Liver (tissue), 9 donors: ENCODE results near the gene CCNE1. TPM values are rescaled to one million over a fixed set of nuclear protein-coding genes. Genes with fewer than 3 reads are reported as not detected.

ENCODE experiments used
- DNase-seq: peaks from one replicate; pipeline ENCODE4 v3.0.0-alpha.2; 2017; ENCODE audit warnings: low spot score
- H3K27ac ChIP-seq, 2 donors: one replicate each; pipeline ENCODE4 v1.7.0; 2013; ENCODE audit warnings: inconsistent platforms in 2 of 2, low read length in 2 of 2, control low read depth in 1 of 2, low read depth in 1 of 2, mild to moderate bottlenecking in 1 of 2
- H3K27me3 ChIP-seq, 4 donors: one replicate each; pipeline versions ENCODE4 v1.6.1 to v1.7.0; 2013; ENCODE audit warnings: low read length in 3 of 4, inconsistent platforms in 1 of 4, mild to moderate bottlenecking in 1 of 4, moderate library complexity in 1 of 4; ENCODE audit not compliant: control insufficient read depth in 4 of 4, insufficient read depth in 4 of 4
- H3K36me3 ChIP-seq, 4 donors: one replicate each; pipeline versions ENCODE4 v1.6.1 to v1.7.0; 2013; ENCODE audit warnings: low read length in 3 of 4, mild to moderate bottlenecking in 3 of 4, low read depth in 1 of 4, moderate library complexity in 1 of 4; ENCODE audit not compliant: control insufficient read depth in 4 of 4, insufficient read depth in 3 of 4
- H3K4me1 ChIP-seq, 4 donors: one replicate each; pipeline versions ENCODE4 v1.6.1 to v1.7.0; 2013; ENCODE audit warnings: low read length in 3 of 4, mild to moderate bottlenecking in 3 of 4, moderate library complexity in 1 of 4; ENCODE audit not compliant: control insufficient read depth in 4 of 4, insufficient read depth in 4 of 4
- H3K4me3 ChIP-seq, 3 donors: one replicate each; pipeline versions ENCODE4 v1.6.1 to v1.7.0; 2013; ENCODE audit warnings: low read length in 3 of 3, control low read depth in 1 of 3, low read depth in 1 of 3, mild to moderate bottlenecking in 1 of 3
- H3K9ac ChIP-seq, 2 donors: one replicate each; pipeline ENCODE4 v1.7.0; 2013; ENCODE audit warnings: low read length in 2 of 2, mild to moderate bottlenecking in 2 of 2, moderate library complexity in 2 of 2, control low read depth in 1 of 2, low read depth in 1 of 2
- H3K9me3 ChIP-seq, 4 donors: one replicate each; pipeline versions ENCODE4 v1.6.1 to v1.7.0; 2013; ENCODE audit warnings: low read length in 3 of 4; ENCODE audit not compliant: control insufficient read depth in 4 of 4
- ATF3 ChIP-seq: IDR thresholded peaks from 2 replicates; pipeline ENCODE4 v1.6.1; 2016; ENCODE audit warnings: antibody characterized with exemption
- CTCF ChIP-seq: fragments of 150-350 bp; IDR thresholded peaks from 2 replicates; pipeline ENCODE4 v1.5.1; 2017; ENCODE audit warnings: improper control_type of control experiment, low read depth, low read length; ENCODE audit not compliant: missing input control
- EGR1 ChIP-seq, 2 donors: IDR thresholded peaks; 2 replicates each; pipeline ENCODE4 v1.6.1; 2016 to 2018; ENCODE audit warnings: antibody characterized with exemption in 2 of 2, low read depth in 2 of 2
- FOXA2 ChIP-seq: IDR thresholded peaks from 2 replicates; pipeline ENCODE4 v1.6.1; 2016; ENCODE audit warnings: antibody characterized with exemption
- GABPA ChIP-seq, 2 donors: IDR thresholded peaks in 1 of 2; conservative IDR thresholded peaks in 1 of 2; 2 replicates each; pipeline ENCODE4 v1.6.1; 2016; ENCODE audit warnings: antibody characterized with exemption in 2 of 2, mild to moderate bottlenecking in 1 of 2, moderate library complexity in 1 of 2
- HNF4A ChIP-seq, 2 donors: conservative IDR thresholded peaks; 2 replicates each; pipeline ENCODE4 v1.6.1; 2016; ENCODE audit warnings: antibody characterized with exemption in 2 of 2, mild to moderate bottlenecking in 2 of 2
- HNF4G ChIP-seq: IDR thresholded peaks from 2 replicates; pipeline ENCODE4 v1.6.1; 2016; ENCODE audit warnings: antibody characterized with exemption
- JUND ChIP-seq, 2 donors: IDR thresholded peaks; 2 replicates each; pipeline ENCODE4 v1.6.1; 2016; ENCODE audit warnings: antibody characterized with exemption in 2 of 2
- MAX ChIP-seq: IDR thresholded peaks from 2 replicates; pipeline ENCODE4 v1.6.1; 2016; ENCODE audit warnings: antibody characterized with exemption
- NR2F2 ChIP-seq: IDR thresholded peaks from 2 replicates; pipeline ENCODE4 v1.6.1; 2016; ENCODE audit warnings: antibody characterized with exemption
- RAD21 ChIP-seq, 2 donors: IDR thresholded peaks; 2 replicates each; pipeline ENCODE4 v1.6.1; 2016; ENCODE audit warnings: antibody characterized with exemption in 2 of 2, mild to moderate bottlenecking in 2 of 2
- REST ChIP-seq: IDR thresholded peaks from 2 replicates; pipeline ENCODE4 v1.6.1; 2016; ENCODE audit warnings: antibody characterized with exemption, mild to moderate bottlenecking
- RXRA ChIP-seq, 2 donors: IDR thresholded peaks; 2 replicates each; pipeline ENCODE4 v1.6.1; 2017 to 2018; ENCODE audit warnings: antibody characterized with exemption in 2 of 2, mild to moderate bottlenecking in 1 of 2
- SP1 ChIP-seq: IDR thresholded peaks from 2 replicates; pipeline ENCODE4 v1.6.1; 2018; ENCODE audit warnings: antibody characterized with exemption, mild to moderate bottlenecking
- TAF1 ChIP-seq: conservative IDR thresholded peaks from 2 replicates; pipeline ENCODE4 v1.6.1; 2016; ENCODE audit warnings: antibody characterized with exemption, mild to moderate bottlenecking
- YY1 ChIP-seq: IDR thresholded peaks from 2 replicates; pipeline ENCODE4 v1.6.1; 2016; ENCODE audit warnings: antibody characterized with exemption, mild to moderate bottlenecking
- ZBTB33 ChIP-seq: IDR thresholded peaks from 2 replicates; pipeline ENCODE4 v1.6.1; 2016; ENCODE audit warnings: antibody characterized with exemption
- WGBS: extraction: QIAGEN DNeasy Blood & Tissue Kit; methylation state at CpG from one replicate; pipeline ENCODE4 v1.1.7; 2013; 5-methylcytosine and 5-hydroxymethylcytosine counted together
- polyA plus RNA-seq, 2 donors: library from polyadenylated mRNA; stranded (reverse) in 1 of 2; unstranded in 1 of 2; fragments of 200-250 nt in 1 of 2; fragments of >200 nt in 1 of 2; fragmentation: Nextera tagmentation in 1 of 2; extraction: Ambion mirVana in 1 of 2; gene quantifications; one replicate each; pipeline versions ENCODE4 v1.2.1 to v1.2.3, GENCODE V29; 2013 to 2015
- total RNA-seq, 2 donors: library from RNA; depleted of rRNA; stranded (reverse); fragments of >200 nt; gene quantifications; one replicate each; pipeline ENCODE4 v1.2.3, GENCODE V29; 2014
- donor health status: healthy.
- donor health status: healthy.
- donor health status: healthy.
- donor health status: healthy.
- donor health status: healthy.

The CCNE1 gene
- total and polyA plus RNA-seq, 4 donors, result 0.32 to 19.5 (median 0.79) TPM

GRCh38 chr19:29851769-29852521, 40.2 kb downstream of the CCNE1 start (continued):
- TF ChIP-seq REST (no peak), RAD21 (IDR thresholded peaks at IDR 0.05) (no peak), GABPA (IDR thresholded peaks at IDR 0.05 in 1 of 2, conservative IDR thresholded peaks at IDR 0.05 in 1 of 2) (no peak), HNF4G (no peak)

GRCh38 chr19:29854033-29854432, 42.2 kb downstream of the CCNE1 start:
- Histone ChIP-seq H3K4me3 (no peak overlapping the region), H3K36me3 (no peaks in the 10 kb centered on the region), H3K27me3 (no peaks in the 10 kb centered on the region), H3K9me3 (no peaks in the 10 kb centered on the region), H3K27ac (no peak overlapping the region), H3K4me1 (no peaks in the 10 kb centered on the region), H3K9ac (no peak overlapping the region)
- 79% methylated on average over 6 of the region's 6 CpGs for WGBS
- TF ChIP-seq REST (no peak), TAF1 (no peak), JUND (IDR thresholded peaks at IDR 0.05) (no peak), HNF4A (conservative IDR thresholded peaks at IDR 0.05) (no peak), ATF3 (no peak), YY1 (no peak), NR2F2 (no peak), SP1 (no peak), RXRA (IDR thresholded peaks at IDR 0.05) (no peak), MAX (no peak), FOXA2 (no peak), ZBTB33 (no peak), EGR1 (IDR thresholded peaks at IDR 0.05; ENCODE audit: low read depth in 2 of 2) (no peak), CTCF (no peak)
- no peak for DNase-seq
